ENCODE data around the gene WASF3.
"Not testable (repeated sequence)": the region's sequence is repeated elsewhere in the genome, so short reads cannot be mapped to it uniquely, and the experiment has no call there.

The WASF3 gene

DNA sequence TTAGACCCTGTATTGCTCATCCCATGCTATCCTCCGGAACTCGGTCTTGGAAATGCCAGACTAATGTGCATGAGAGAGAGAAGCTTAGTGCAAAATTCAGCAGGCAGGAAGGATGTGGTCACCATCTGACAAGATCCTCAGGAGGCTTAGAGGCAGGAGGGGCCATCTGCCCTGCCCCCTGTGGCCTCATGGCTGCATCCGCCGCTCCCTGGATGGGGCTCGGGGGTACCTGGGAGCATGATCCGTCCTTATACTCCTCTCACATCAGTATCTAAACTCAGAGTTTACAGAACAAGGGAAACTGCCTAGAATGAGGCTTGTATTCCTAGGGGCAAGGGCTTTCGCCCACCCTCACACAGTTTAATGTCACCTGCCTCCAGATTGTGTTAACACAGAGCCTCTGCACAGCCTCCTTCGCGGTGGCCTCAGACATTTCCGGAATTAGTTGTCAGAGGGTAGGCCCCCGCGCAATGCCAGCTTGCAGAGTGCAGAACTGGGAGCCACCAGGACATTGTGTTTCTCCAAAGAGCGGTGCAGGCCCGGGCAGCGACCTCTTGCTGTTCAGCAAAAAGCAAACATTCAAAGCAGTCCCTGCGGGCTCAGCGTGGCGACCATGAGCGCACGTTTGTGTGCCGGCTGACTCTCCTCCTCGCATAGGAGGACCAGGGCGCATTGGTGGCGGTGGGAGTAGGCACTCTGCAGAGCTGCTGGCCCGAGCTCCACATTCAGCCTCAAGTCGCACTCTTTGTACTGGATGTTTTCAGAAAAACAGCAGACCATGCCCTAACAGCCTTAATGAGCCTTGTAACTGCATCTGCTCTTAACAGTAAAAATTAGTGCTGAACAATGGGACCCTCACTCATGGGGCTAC, 164.0 kb downstream of the WASF3 start:
- H3K27ac Mint-ChIP-seq = peak overlapping the region; percentile 62
- ATAC-seq (replicated peaks) = peak; percentile 71 to 78

DNA sequence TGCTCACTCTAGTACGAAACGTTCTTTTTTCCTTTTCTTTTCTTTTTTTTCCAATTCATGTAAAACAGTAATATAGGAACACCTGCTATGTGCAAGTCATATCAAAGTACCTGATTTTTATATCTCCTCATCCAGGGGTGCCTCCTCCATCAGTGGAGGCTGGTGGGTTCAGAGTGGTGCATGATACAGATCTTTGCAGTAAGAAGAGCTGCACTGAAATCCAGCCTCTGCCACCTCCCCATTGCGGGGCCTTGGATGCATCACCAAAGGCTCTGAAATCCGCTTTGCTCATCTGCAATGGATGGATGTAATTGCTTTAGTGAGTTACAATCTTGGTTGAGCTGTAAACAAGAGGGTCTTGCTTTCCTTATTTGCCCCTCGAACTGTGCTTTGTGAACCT, 164.8 kb downstream of the WASF3 start:
- Mint-ChIP-seq H3K4me3 (peak overlapping the region in 1 of 2 donors; percentile 23), H3K9me3 (no peaks in the 10 kb centered on the region), H3K27me3 (peaks cover 4 to 10% of the 10 kb centered on the region in 2 donors), H3K4me1 (peaks cover 13 to 20% of the 10 kb centered on the region in 2 donors), H3K27ac (no peak overlapping the region), H3K36me3 (no peaks in the 10 kb centered on the region)
- no peak for DNase-seq
- no peak for ATAC-seq (replicated peaks)

More for the DNA sequence above, 164.0 kb downstream of the WASF3 start:
- H3K36me3 Mint-ChIP-seq = no peaks in the 10 kb centered on the region
- no peak for DNase-seq
- peaks cover 13 to 20% of the 10 kb centered on the region in 2 donors for H3K4me1 Mint-ChIP-seq
- H3K4me3 Mint-ChIP-seq = peak overlapping the region; percentile 70 to 80
- peaks cover 4 to 10% of the 10 kb centered on the region in 2 donors for H3K27me3 Mint-ChIP-seq
- H3K9me3 Mint-ChIP-seq = no peaks in the 10 kb centered on the region

DNA sequence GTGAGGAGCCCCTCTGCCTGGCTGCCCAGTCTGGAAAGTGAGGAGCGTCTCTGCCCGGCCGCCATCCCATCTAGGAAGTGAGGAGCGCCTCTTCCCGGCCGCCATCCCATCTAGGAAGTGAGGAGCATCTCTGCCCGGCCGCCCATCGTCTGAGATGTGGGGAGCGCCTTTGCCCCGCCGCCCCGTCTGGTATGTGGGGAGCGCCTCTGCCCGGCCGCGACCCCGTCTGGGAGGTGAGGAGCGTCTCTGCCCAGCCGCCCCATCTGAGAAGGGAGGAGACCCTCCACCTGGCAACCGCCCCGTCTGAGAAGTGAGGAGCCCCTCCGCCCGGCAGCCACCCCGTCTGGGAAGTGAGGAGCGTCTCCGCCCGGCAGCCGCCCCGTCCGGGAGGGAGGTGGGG, 166.1 kb downstream of the WASF3 start:
- H3K27ac Mint-ChIP-seq; ATAC-seq (replicated peaks); H3K4me3 Mint-ChIP-seq; DNase-seq; H3K9me3 Mint-ChIP-seq; H3K36me3 Mint-ChIP-seq: not testable (repeated sequence)
- Mint-ChIP-seq H3K27me3 (peaks cover 0 to 10% of the 10 kb centered on the region in 2 donors), H3K4me1 (peaks cover 13 to 20% of the 10 kb centered on the region in 2 donors)

DNA sequence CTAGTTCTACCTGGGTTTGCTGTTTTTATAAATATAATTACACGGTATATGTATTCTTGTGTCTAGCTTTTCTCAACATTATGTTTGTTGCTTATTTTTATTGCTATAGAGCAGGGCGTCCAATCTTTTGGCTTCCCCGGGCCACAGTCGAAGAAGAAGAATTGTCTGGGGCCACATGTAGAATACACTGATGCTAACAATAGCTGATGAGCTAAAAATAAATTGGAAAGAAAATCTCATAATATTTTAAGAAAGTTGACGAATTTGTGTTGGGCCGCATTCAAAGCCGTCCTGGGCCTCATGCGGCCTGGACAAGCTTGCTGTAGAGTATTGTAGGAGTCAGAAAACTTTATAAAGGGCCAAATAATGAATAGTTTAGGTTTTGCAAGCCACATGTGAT, 169.2 kb downstream of the WASF3 start:
- H3K9me3 Mint-ChIP-seq = no peaks in the 10 kb centered on the region
- H3K4me3 Mint-ChIP-seq = no peak overlapping the region
- ATAC-seq (replicated peaks) (no peak), DNase-seq (no peak)
- no peaks in the 10 kb centered on the region for H3K36me3 Mint-ChIP-seq
- peaks cover 3 to 8% of the 10 kb centered on the region in 2 donors for H3K4me1 Mint-ChIP-seq
- peaks cover 9 to 10% of the 10 kb centered on the region in 2 donors for H3K27me3 Mint-ChIP-seq
- no peak overlapping the region for H3K27ac Mint-ChIP-seq

DNA sequence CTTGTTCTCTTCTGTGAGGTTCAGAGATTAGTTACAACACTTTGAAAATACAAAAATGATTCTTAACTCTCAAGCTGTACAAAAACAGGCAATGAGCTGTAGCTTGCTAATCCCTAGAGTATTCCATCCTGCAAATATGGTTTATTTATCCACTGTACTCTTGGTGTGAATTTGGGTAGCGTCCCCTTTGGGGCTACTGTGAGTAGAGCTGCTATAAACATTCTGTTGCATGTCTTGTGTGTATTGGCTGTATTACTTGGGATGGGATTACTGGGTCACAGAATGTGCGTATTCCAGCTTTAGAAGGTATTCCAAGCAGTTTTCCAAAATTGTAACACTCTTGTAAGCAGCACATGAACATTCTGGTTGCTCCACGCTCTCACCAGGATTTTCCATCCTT, 169.6 kb downstream of the WASF3 start:
- Mint-ChIP-seq H3K9me3 (no peaks in the 10 kb centered on the region), H3K36me3 (no peaks in the 10 kb centered on the region), H3K4me1 (peaks cover 2 to 4% of the 10 kb centered on the region in 2 donors), H3K27ac (no peak overlapping the region), H3K27me3 (peaks cover 8 to 9% of the 10 kb centered on the region in 2 donors), H3K4me3 (no peak overlapping the region)
- ATAC-seq (replicated peaks) (no peak), DNase-seq (no peak)

DNA sequence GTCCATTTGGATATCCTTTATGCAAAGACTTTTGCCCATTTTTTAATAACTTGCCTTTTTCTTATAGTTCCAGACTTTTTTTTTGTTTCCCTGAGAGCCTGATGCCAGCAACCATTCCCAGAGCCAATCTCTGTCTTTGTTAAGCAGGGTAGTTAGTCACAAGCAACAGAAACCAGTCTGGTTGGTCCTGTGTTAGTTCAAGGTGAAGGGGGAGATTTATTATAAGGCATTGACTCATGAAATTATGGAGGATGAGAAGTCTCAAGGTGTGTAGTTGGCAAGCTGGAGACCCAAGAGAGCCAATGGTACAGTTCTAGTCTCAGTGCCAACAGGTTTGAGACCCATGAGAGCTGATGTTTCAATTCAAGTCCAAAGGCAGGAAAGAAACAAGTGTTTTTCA, 170.2 kb downstream of the WASF3 start:
- Mint-ChIP-seq H3K36me3 (no peaks in the 10 kb centered on the region), H3K4me1 (no peaks in the 10 kb centered on the region), H3K4me3 (no peak overlapping the region), H3K27me3 (peaks cover 4 to 9% of the 10 kb centered on the region in 2 donors), H3K27ac (no peak overlapping the region), H3K9me3 (no peaks in the 10 kb centered on the region)
- ATAC-seq (replicated peaks) (no peak), DNase-seq (no peak)

DNA sequence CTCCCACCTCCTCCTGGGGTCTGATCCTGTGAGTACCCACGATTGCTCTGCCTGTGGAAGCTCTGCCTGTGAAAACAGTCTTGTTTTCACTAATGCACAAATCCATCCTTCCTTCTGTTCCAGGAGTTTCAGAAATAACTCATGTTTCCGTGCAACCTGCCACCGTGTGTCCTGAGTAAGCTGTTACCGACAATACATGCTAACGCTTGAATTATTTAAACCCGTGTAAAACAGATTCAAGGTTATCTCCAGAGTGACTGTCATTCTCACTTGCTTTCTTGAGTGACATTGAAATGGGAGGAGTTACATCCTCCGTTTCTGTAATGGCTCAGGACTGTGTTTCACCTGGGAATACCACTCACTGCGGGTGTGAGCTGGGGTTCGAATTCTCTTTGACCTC, 178.2 kb downstream of the WASF3 start:
- ATAC-seq (replicated peaks) = no peak
- no peaks in the 10 kb centered on the region for H3K4me1 Mint-ChIP-seq
- no peak overlapping the region for H3K27ac Mint-ChIP-seq
- peaks cover 15 to 19% of the 10 kb centered on the region in 2 donors for H3K9me3 Mint-ChIP-seq
- H3K4me3 Mint-ChIP-seq = no peak overlapping the region
- peaks cover 6 to 7% of the 10 kb centered on the region in 2 donors for H3K27me3 Mint-ChIP-seq
- no peak for DNase-seq
- H3K36me3 Mint-ChIP-seq = peaks cover 3 to 4% of the 10 kb centered on the region in 2 donors

Data from stimulated activated naive B cell treated with anti-CD40 and anti-IgM and Interleukin-4, amounts not matched to agents 10 μg/mL and 1 μg/mL and 100 μg/mL, for 72 hours (primary cell).